ENCODE measurements around the gene IDUA. TPM values are rescaled to one million over a fixed set of nuclear protein-coding genes. Genes with fewer than 3 reads are reported as not detected.

IDUA gene
- total and polyA plus RNA-seq, 2 of the 4 experiments (the other 2 are of a cell fraction): 0.72 to 12.5 TPM

DNA sequence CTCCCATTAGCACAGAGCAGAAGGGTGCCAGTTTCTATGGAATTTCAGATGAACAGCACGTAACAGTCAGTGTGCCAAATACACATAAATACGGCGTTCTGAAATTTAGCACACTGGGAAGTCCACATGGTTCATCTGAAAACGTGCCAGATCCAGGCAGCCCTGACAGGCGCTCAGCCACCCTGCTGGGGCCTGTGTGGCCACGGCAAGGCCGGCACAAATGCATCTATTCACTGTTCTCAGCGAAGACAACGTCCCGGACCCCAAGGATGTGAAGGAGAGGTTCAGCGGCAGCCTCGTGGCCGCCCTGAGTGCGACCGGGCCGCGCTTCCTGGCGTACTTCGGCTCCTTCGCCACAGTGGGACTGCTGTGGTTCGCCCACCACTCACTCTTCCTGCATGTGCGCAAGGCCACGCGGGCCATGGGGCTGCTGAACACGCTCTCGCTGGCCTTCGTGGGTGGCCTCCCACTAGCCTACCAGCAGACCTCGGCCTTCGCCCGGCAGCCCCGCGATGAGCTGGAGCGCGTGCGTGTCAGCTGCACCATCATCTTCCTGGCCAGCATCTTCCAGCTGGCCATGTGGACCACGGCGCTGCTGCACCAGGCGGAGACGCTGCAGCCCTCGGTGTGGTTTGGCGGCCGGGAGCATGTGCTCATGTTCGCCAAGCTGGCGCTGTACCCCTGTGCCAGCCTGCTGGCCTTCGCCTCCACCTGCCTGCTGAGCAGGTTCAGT, 29.1 kb upstream of the IDUA start:
- no peak overlapping the region for H3K4me2 ChIP-seq (ENCODE audit: low read depth, low read length)
- H3K27ac ChIP-seq (ENCODE audit: insufficient read depth, low read length): no peak overlapping the region
- no peak overlapping the region for H3K23ac ChIP-seq (ENCODE audit: low read depth, low read length)
- DNase-seq (no peak), ATAC-seq (ENCODE audit: low read depth) (no peak)
- H3K36me3 ChIP-seq (ENCODE audit: control insufficient read depth, insufficient read depth, low read length): peaks cover 43% of the 10 kb centered on the region
- no peak overlapping the region for H2BK5ac ChIP-seq (ENCODE audit: low read depth, low read length, poor library complexity, severe bottlenecking)
- H3K9ac ChIP-seq (ENCODE audit: low read depth, low read length): no peak overlapping the region
- H4K5ac ChIP-seq (ENCODE audit: low read depth, low read length): no peak overlapping the region
- in situ Hi-C loops (cut with MboI; ENCODE audit: low sequenced_read_pairs) (no loop called here), dilution Hi-C loops (cut with HindIII; ENCODE audit: low sequenced_read_pairs, unreplicated experiment) (no loop called here), intact Hi-C loops (cut with micrococcal nuclease) (no loop called here)
- H4K8ac ChIP-seq (ENCODE audit: low read depth in 2 of 2, low read length in 2 of 2): no peak overlapping the region
- no peaks in the 10 kb centered on the region for H3K9me3 ChIP-seq (ENCODE audit: control insufficient read depth, insufficient read depth, low read length)
- no peak overlapping the region for H2AFZ ChIP-seq (replicated peaks; ENCODE audit: low read length, poor library complexity)
- no peak overlapping the region for H3K4me3 ChIP-seq (ENCODE audit: insufficient read depth, low read depth, low read length)
- no peaks in the 10 kb centered on the region for H3K27me3 ChIP-seq (ENCODE audit: control insufficient read depth, insufficient read depth, low read length)
- no peaks in the 10 kb centered on the region for H3K79me1 ChIP-seq (ENCODE audit: low read depth in 1 of 2, low read length in 2 of 2)
- TF ChIP-seq RAD21 (IDR thresholded peaks at IDR 0.05; ENCODE audit: low read length) (no peak), CHD1 (IDR thresholded peaks at IDR 0.05; ENCODE audit: low read depth, low read length) (no peak), MAZ (IDR thresholded peaks at IDR 0.05; ENCODE audit: borderline replicate concordance, low read depth, low read length) (no peak), FOS (IDR thresholded peaks at IDR 0.05; ENCODE audit: low read depth, low read length) (no peak), NFE2L2 (IDR thresholded peaks at IDR 0.05; ENCODE audit: low read depth, low read length) (no peak), SMC3 (IDR thresholded peaks at IDR 0.05; ENCODE audit: low read depth, low read length) (no peak), MXI1 (IDR thresholded peaks at IDR 0.05; ENCODE audit: borderline replicate concordance, low read depth, low read length) (no peak), POLR2A (IDR thresholded peaks at IDR 0.05; ENCODE audit: low read depth, low read length) (no peak), MAFK (IDR thresholded peaks at IDR 0.05; ENCODE audit: low read depth, low read length) (no peak), CEBPB (IDR thresholded peaks at IDR 0.05; ENCODE audit: low read depth, low read length) (no peak), RFX5 (IDR thresholded peaks at IDR 0.05; ENCODE audit: low read depth, low read length) (no peak)
- TF ChIP-seq, protein P1, sequence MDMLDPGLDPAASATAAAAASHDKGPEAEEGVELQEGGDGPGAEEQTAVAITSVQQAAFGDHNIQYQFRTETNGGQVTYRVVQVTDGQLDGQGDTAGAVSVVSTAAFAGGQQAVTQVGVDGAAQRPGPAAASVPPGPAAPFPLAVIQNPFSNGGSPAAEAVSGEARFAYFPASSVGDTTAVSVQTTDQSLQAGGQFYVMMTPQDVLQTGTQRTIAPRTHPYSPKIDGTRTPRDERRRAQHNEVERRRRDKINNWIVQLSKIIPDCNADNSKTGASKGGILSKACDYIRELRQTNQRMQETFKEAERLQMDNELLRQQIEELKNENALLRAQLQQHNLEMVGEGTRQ (IDR thresholded peaks at IDR 0.05; ENCODE audit: low read depth, low read length): no peak
- TF ChIP-seq, protein P2, sequence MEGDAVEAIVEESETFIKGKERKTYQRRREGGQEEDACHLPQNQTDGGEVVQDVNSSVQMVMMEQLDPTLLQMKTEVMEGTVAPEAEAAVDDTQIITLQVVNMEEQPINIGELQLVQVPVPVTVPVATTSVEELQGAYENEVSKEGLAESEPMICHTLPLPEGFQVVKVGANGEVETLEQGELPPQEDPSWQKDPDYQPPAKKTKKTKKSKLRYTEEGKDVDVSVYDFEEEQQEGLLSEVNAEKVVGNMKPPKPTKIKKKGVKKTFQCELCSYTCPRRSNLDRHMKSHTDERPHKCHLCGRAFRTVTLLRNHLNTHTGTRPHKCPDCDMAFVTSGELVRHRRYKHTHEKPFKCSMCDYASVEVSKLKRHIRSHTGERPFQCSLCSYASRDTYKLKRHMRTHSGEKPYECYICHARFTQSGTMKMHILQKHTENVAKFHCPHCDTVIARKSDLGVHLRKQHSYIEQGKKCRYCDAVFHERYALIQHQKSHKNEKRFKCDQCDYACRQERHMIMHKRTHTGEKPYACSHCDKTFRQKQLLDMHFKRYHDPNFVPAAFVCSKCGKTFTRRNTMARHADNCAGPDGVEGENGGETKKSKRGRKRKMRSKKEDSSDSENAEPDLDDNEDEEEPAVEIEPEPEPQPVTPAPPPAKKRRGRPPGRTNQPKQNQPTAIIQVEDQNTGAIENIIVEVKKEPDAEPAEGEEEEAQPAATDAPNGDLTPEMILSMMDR (conservative IDR thresholded peaks at IDR 0.05; ENCODE audit: low read depth, low read length): no peak
- BruUV-seq (replicated peaks): no TSS peak
- no peaks in the 10 kb centered on the region; the same call in 1 of the 2 replicates for H4K20me1 ChIP-seq (ENCODE audit: insufficient read depth, low read length)
- H3K4ac ChIP-seq (ENCODE audit: low read depth, low read length): no peak overlapping the region
- CTCF ChIA-PET: no interaction called here
- no peak overlapping the region for H2AK5ac ChIP-seq (ENCODE audit: low read depth, low read length)
- H4K91ac ChIP-seq (ENCODE audit: insufficient read depth, low read depth, low read length): no peak overlapping the region
- H3K4me1 ChIP-seq (ENCODE audit: control insufficient read depth, insufficient read depth, low read length): no peaks in the 10 kb centered on the region
- no peak overlapping the region for H3K14ac ChIP-seq (replicated peaks; ENCODE audit: low read depth, low read length)
- POLR2A ChIA-PET (ENCODE audit: unreplicated experiment): no interaction called here
- H3K56ac ChIP-seq (ENCODE audit: extremely low read depth, insufficient read depth, low read length): no peak overlapping the region
- H2AK9ac ChIP-seq (replicated peaks; ENCODE audit: low read depth, low read length, poor library complexity): no peak overlapping the region
- H2BK20ac ChIP-seq (ENCODE audit: low read depth, low read length): no peak overlapping the region
- H2BK120ac ChIP-seq (ENCODE audit: low read depth, low read length): no peak overlapping the region
- 96% methylated on average over 38 of the region's 45 CpGs; no CpG with 5 or more reads in 1 of the 2 experiments for WGBS, 2 experiments (ENCODE audit: extremely low coverage in 2 of 2, insufficient read length in 1 of 2)
- H3K9me1 ChIP-seq (ENCODE audit: insufficient read depth, low read length): 0 out of 2 replicates have a peak, but pooled peaks cover 2% of the 10 kb centered on the region
- H2BK15ac ChIP-seq (ENCODE audit: low read depth, low read length): no peak overlapping the region
- H3K18ac ChIP-seq (ENCODE audit: low read depth, low read length): no peak overlapping the region
